Right atrium auricular region (tissue), 2 donors: ENCODE data around the gene KCNJ16. TPM values are rescaled to one million over a fixed set of nuclear protein-coding genes. Genes with fewer than 3 reads are reported as not detected.

ENCODE experiments used
- DNase-seq: peaks from one replicate; pipeline ENCODE4 v3.0.0-alpha.2; 2019; ENCODE audit warnings: low spot score
- H3K27ac ChIP-seq, 2 donors: fragments of 200-600 bp; sonication (generic); 1 replicate in 1 of 2; 2 replicates in 1 of 2; pipeline ENCODE4 v1.5.1; 2016 to 2019
- H3K27me3 ChIP-seq, 2 donors: fragments of 200-600 bp; sonication (generic); one replicate each; pipeline versions ENCODE4 v1.5.1 to v1.6.0; 2017 to 2019
- H3K36me3 ChIP-seq: fragments of 200-600 bp; sonication (generic); one replicate; pipeline ENCODE4 v1.5.1; 2016
- H3K4me1 ChIP-seq, 2 donors: fragments of 200-600 bp; sonication (generic); one replicate each; pipeline versions ENCODE4 v1.5.1 to v1.6.0; 2017 to 2019
- H3K4me3 ChIP-seq, 2 donors: fragments of 200-600 bp; sonication (generic); 1 replicate in 1 of 2; 2 replicates in 1 of 2; pipeline ENCODE4 v1.5.1; 2017 to 2019; ENCODE audit warnings: mild to moderate bottlenecking in 1 of 2, moderate library complexity in 1 of 2
- H3K9me3 ChIP-seq, 2 donors: fragments of 200-600 bp; sonication (generic); one replicate each; pipeline ENCODE4 v1.5.1; 2019
- total RNA-seq, 2 donors: library from RNA; depleted of rRNA; stranded (reverse); fragments of >200 nt; gene quantifications; one replicate each; pipeline ENCODE4 v1.1.0, GENCODE V29; 2016
- TF ChIP-seq, protein P1 (sequence below), 2 donors: fragments of 200-600 bp; sonication (generic); IDR thresholded peaks; one replicate each; pipeline ENCODE4 v1.5.1; 2019; ENCODE audit warnings: antibody characterized with exemption in 2 of 2

The KCNJ16 gene
- total RNA-seq, 2 donors from 2014 or later: 0.59 TPM; not detected in 1

- Histone ChIP-seq H3K4me1 (no peaks in the 10 kb centered on the region), H3K4me3 (no peak overlapping the region), H3K27me3 (no peaks in the 10 kb centered on the region), H3K9me3 (no peaks in the 10 kb centered on the region), H3K27ac (no peak overlapping the region), H3K36me3 (no peaks in the 10 kb centered on the region)
- DNase-seq: no peak
- TF ChIP-seq, protein P1, sequence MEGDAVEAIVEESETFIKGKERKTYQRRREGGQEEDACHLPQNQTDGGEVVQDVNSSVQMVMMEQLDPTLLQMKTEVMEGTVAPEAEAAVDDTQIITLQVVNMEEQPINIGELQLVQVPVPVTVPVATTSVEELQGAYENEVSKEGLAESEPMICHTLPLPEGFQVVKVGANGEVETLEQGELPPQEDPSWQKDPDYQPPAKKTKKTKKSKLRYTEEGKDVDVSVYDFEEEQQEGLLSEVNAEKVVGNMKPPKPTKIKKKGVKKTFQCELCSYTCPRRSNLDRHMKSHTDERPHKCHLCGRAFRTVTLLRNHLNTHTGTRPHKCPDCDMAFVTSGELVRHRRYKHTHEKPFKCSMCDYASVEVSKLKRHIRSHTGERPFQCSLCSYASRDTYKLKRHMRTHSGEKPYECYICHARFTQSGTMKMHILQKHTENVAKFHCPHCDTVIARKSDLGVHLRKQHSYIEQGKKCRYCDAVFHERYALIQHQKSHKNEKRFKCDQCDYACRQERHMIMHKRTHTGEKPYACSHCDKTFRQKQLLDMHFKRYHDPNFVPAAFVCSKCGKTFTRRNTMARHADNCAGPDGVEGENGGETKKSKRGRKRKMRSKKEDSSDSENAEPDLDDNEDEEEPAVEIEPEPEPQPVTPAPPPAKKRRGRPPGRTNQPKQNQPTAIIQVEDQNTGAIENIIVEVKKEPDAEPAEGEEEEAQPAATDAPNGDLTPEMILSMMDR (IDR thresholded peaks at IDR 0.05): no peak
Measured at GRCh38 chr17:70071620-70072019, 3.4 kb upstream of the KCNJ16 start.

DNA sequence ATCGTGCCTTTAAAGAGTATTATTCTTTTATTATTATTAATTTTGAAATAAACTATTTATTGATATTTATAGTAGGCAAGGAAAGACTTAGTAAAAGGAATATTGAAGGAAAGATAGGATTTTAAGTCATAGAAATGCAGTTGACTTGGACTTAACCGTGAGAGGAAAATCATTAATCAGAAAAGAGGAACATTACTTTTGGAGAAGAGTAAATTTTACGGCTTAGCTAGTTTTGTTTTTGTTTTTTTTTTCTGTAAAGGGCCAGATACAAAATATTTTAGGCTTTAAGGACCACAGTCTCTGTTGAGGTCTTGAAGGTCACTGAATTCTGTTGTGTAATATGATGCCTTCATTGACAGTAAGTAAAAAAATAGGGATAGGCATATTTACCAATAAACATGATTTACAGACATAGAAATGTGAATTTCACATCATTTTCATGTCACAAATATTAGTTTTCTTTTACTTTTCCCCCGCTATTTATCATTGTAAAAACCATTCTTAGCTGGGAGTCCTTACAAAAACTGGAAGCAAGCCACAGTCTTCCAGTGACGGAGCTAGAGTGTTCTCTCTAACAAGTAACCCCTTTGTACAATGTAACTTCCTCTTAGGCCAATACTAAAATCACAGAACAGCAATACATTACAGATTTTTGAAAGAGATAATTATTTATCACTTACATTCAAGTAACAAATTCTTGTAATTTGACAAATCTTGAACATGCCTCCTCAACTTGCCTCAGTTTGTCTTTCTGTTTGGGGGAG lies 2.3 kb upstream of the KCNJ16 start:
- no peaks in the 10 kb centered on the region for H3K36me3 ChIP-seq
- TF ChIP-seq, protein P1 (IDR thresholded peaks at IDR 0.05): no peak
- H3K9me3 ChIP-seq: no peaks in the 10 kb centered on the region
- H3K4me3 ChIP-seq: no peak overlapping the region
- no peak for DNase-seq
- no peaks in the 10 kb centered on the region for H3K27me3 ChIP-seq
- no peak overlapping the region for H3K27ac ChIP-seq
- no peaks in the 10 kb centered on the region for H3K4me1 ChIP-seq

DNA sequence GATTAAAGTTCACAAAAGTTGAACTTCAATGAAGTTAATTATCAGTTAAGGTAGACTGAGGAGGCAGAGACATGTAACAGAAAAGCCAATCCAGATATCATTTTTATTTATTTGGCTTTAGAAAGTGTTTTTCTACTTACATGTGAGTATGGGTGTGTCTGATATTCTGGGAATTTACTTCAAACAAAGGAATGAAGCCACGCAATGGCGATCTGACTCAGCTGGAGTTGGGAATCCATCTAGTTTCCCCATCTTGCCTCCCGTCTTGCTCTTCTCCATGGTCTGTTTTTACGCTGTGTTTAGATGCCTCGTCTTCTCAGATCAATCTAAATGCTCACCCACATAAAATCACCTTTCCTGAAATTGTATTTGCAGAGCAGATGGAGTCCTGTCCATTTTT lies 1.7 kb upstream of the KCNJ16 start:
- no peaks in the 10 kb centered on the region for H3K27me3 ChIP-seq
- H3K9me3 ChIP-seq: no peaks in the 10 kb centered on the region
- no peaks in the 10 kb centered on the region for H3K36me3 ChIP-seq
- TF ChIP-seq, protein P1 (IDR thresholded peaks at IDR 0.05): no peak
- H3K27ac ChIP-seq: no peak overlapping the region
- no peak for DNase-seq
- H3K4me1 ChIP-seq: no peaks in the 10 kb centered on the region
- no peak overlapping the region for H3K4me3 ChIP-seq

DNA sequence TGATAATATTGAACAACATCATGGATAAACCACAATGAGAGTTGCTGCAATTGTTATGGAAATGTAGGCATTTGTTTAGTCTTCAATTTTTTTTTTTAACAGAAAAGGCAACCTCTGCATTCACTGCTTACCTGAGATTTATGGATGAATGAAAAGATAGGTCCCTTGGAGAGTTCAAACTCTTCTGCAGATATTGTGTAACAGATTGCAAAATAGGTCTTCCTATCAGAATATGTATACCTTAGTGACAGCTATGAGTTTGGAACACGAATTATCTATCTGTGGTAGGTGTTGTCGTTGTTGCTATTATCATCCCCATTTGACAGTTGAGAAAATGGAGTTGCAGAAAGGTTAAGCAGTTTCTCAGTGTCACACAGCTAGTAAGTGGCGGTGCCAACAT lies 1.2 kb upstream of the KCNJ16 start:
- TF ChIP-seq, protein P1 (IDR thresholded peaks at IDR 0.05): no peak
- no peak for DNase-seq
- Histone ChIP-seq H3K4me3 (no peak overlapping the region), H3K36me3 (no peaks in the 10 kb centered on the region), H3K27me3 (no peaks in the 10 kb centered on the region), H3K9me3 (no peaks in the 10 kb centered on the region), H3K27ac (no peak overlapping the region), H3K4me1 (no peaks in the 10 kb centered on the region)

GRCh38 chr17:70074236-70074830 lies 692 bp upstream of the KCNJ16 start:
- DNase-seq: no peak
- Histone ChIP-seq H3K4me1 (no peaks in the 10 kb centered on the region), H3K27ac (no peak overlapping the region), H3K36me3 (no peaks in the 10 kb centered on the region), H3K4me3 (no peak overlapping the region), H3K27me3 (no peaks in the 10 kb centered on the region), H3K9me3 (no peaks in the 10 kb centered on the region)
- TF ChIP-seq, protein P1 (IDR thresholded peaks at IDR 0.05): no peak
